Skin epidermis (tissue), 12 donors: Measurements from ENCODE around the gene COL16A1.

Source experiments
- H3K27ac ChIP-seq, 21 experiments: fragments of 200-600 bp; sonication (generic) in 11 of 21; one replicate each; pipeline ENCODE4 v1.5.0; 2020; ENCODE audit warnings: mild to moderate bottlenecking in 3 of 21, inconsistent platforms in 2 of 21, moderate library complexity in 2 of 21
- H3K4me3 ChIP-seq, 7 experiments: fragments of 200-600 bp; sonication (generic) in 2 of 7; one replicate each; pipeline ENCODE4 v1.5.0; 2020; ENCODE audit warnings: inconsistent platforms in 2 of 7, mild to moderate bottlenecking in 2 of 7, moderate library complexity in 1 of 7

The COL16A1 gene

GRCh38 chr1:31640179-31640578 lies 63.6 kb downstream of the COL16A1 start:
- peak overlapping the region in 13 of 21 experiments; percentile 7 to 77 (median 53) for H3K27ac ChIP-seq
- no peak overlapping the region for H3K4me3 ChIP-seq

- Histone ChIP-seq H3K4me3 (no peak overlapping the region), H3K27ac (peak overlapping the region in 16 of 21 experiments; percentile 7 to 77 (median 57))
These were observed 64.3 kb downstream of the COL16A1 start for GRCh38 chr1:31639543-31639942.

- peak overlapping the region in 18 of 21 experiments; percentile 8 to 77 (median 59) for H3K27ac ChIP-seq
- no peak overlapping the region for H3K4me3 ChIP-seq
These were observed 65.7 kb downstream of the COL16A1 start for GRCh38 chr1:31637915-31638673.

- no peak overlapping the region for H3K4me3 ChIP-seq
- H3K27ac ChIP-seq = no peak overlapping the region
These were observed 70.7 kb downstream of the COL16A1 start for GRCh38 chr1:31633117-31633516.

- Histone ChIP-seq H3K4me3 (no peak overlapping the region), H3K27ac (no peak overlapping the region)
These were observed 71.2 kb downstream of the COL16A1 start for GRCh38 chr1:31632649-31633048.

- Histone ChIP-seq H3K4me3 (no peak overlapping the region), H3K27ac (no peak overlapping the region)
These were observed 74.8 kb downstream of the COL16A1 start for GRCh38 chr1:31628931-31629556.

- Histone ChIP-seq H3K4me3 (no peak overlapping the region), H3K27ac (peak overlapping the region in 7 of 21 experiments; percentile 19 to 65 (median 36))
These were observed 75.8 kb downstream of the COL16A1 start for GRCh38 chr1:31627930-31628559.

- H3K4me3 ChIP-seq = no peak overlapping the region
- H3K27ac ChIP-seq = peak overlapping the region in 7 of 21 experiments; percentile 19 to 65 (median 36)
These were observed 76.4 kb downstream of the COL16A1 start for GRCh38 chr1:31627301-31627929.

GRCh38 chr1:31626223-31627207 lies 77.3 kb downstream of the COL16A1 start:
- Histone ChIP-seq H3K27ac (peak overlapping the region in 6 of 21 experiments; percentile 14 to 41 (median 36)), H3K4me3 (no peak overlapping the region)

- Histone ChIP-seq H3K4me3 (no peak overlapping the region), H3K27ac (peak overlapping the region in 4 of 21 experiments; percentile 16 to 41 (median 36))
These were observed 78.1 kb downstream of the COL16A1 start for GRCh38 chr1:31625561-31626222.

- no peak overlapping the region for H3K27ac ChIP-seq
- no peak overlapping the region for H3K4me3 ChIP-seq
These were observed 78.9 kb downstream of the COL16A1 start for GRCh38 chr1:31624731-31625514.

GRCh38 chr1:31624309-31624708 lies 79.5 kb downstream of the COL16A1 start:
- Histone ChIP-seq H3K4me3 (no peak overlapping the region), H3K27ac (no peak overlapping the region)

GRCh38 chr1:31623365-31623764 lies 80.5 kb downstream of the COL16A1 start:
- H3K4me3 ChIP-seq = no peak overlapping the region
- H3K27ac ChIP-seq = no peak overlapping the region

GRCh38 chr1:31621847-31622730 lies 81.7 kb downstream of the COL16A1 start:
- no peak overlapping the region for H3K27ac ChIP-seq
- H3K4me3 ChIP-seq = no peak overlapping the region

GRCh38 chr1:31621498-31621820 lies 82.4 kb downstream of the COL16A1 start:
- no peak overlapping the region for H3K27ac ChIP-seq
- no peak overlapping the region for H3K4me3 ChIP-seq

- Histone ChIP-seq H3K27ac (no peak overlapping the region), H3K4me3 (no peak overlapping the region)
These were observed 83.0 kb downstream of the COL16A1 start for GRCh38 chr1:31620631-31621497.
